HCT116 (cell line): ENCODE measurements around the gene GOLGA6L2. TPM values are rescaled to one million over a fixed set of nuclear protein-coding genes. Genes with fewer than 3 reads are reported as not detected.
"Not testable (repeated sequence)": the region's sequence is repeated elsewhere in the genome, so short reads cannot be mapped to it uniquely, and the experiment has no call there.

Experiments
- ATAC-seq: fragments of 200-7000 bp; cut with Tn5 transposase; 2 replicates; pipeline ENCODE4 v1.9.1; 2020; ENCODE audit warnings: mild to moderate bottlenecking, moderate library complexity
- BruUV-seq: library from RNA; stranded (reverse); fragments of 400-500 nt; replicated peaks from 2 replicates; lab custom pipeline; 2021; lab: Mats Ljungman, UMichigan
- CTCF ChIA-PET: fragments of 300-600 bp; sonication (Branson Sonifier 250); formaldehyde crosslinking; loops from one replicate; lab custom pipeline; 2021; ENCODE audit warnings: antibody characterized with exemption; lab: Charles Lee
- POLR2A ChIA-PET: fragments of 300-600, 350-600 bp; sonication (Branson Sonifier 250); formaldehyde crosslinking; loops from one replicate; lab custom pipeline; 2021; ENCODE audit warnings: antibody characterized with exemption; lab: Charles Lee
- RAD21 ChIA-PET, 2 experiments: fragments of 300-600 bp; sonication (Branson Sonifier 250); formaldehyde crosslinking; loops; one replicate each; lab custom pipeline; 2023; ENCODE audit warnings: low total read pairs in 2 of 2; ENCODE audit not compliant: uncharacterized antibody in 2 of 2, unreplicated experiment in 2 of 2, low non-redundant PET in 1 of 2; lab: Charles Lee
- DNase-seq: peaks from one replicate; pipeline ENCODE4 v3.0.0-alpha.2; 2010; ENCODE audit warnings: low read depth, low spot score
- H2AFZ ChIP-seq: fragments of 200-600 bp; shearing (Covaris generic), sonication (generic); 2 replicates; pipeline ENCODE4 v1.6.1; 2017; ENCODE audit warnings: low read depth, mixed run types, mixed read lengths, antibody characterized with exemption, low read length; ENCODE audit not compliant: poor library complexity, severe bottlenecking
- H3K27ac ChIP-seq: 2 replicates; pipeline ENCODE4 v1.5.1; 2012; ENCODE audit warnings: low read depth, low read length
- H3K27me3 ChIP-seq: fragments of 200-600 bp; sonication (generic); 2 replicates; pipeline ENCODE4 v1.6.1; 2016; ENCODE audit warnings: mixed run types, low read length, mixed read lengths; ENCODE audit not compliant: insufficient read depth
- H3K36me3 ChIP-seq, 2 experiments: fragments of 200-500 bp in 1 of 2; fragments of 200-600 bp in 1 of 2; sonication (Bioruptor generic) in 1 of 2; sonication (generic) in 1 of 2; 2 replicates each; pipeline versions ENCODE4 v1.5.1 to v1.6.1; 2014 to 2016; ENCODE audit warnings: low read length in 2 of 2, inconsistent platforms in 1 of 2, mixed read lengths in 1 of 2, mixed run types in 1 of 2; ENCODE audit not compliant: insufficient read depth in 2 of 2, control insufficient read depth in 1 of 2
- H3K4me1 ChIP-seq, 2 experiments: fragments of 200-600 bp in 1 of 2; sonication (generic) in 1 of 2; 2 replicates each; pipeline versions ENCODE4 v1.5.1 to v1.6.1; 2012 to 2017; ENCODE audit warnings: low read length in 2 of 2, inconsistent platforms in 1 of 2, mild to moderate bottlenecking in 1 of 2, mixed read lengths in 1 of 2, mixed run types in 1 of 2, moderate library complexity in 1 of 2; ENCODE audit not compliant: insufficient read depth in 2 of 2, control insufficient read depth in 1 of 2
- H3K4me2 ChIP-seq: fragments of 200-600 bp; sonication (generic); 2 replicates; pipeline ENCODE4 v1.6.1; 2017; ENCODE audit warnings: mixed run types, low read length, mixed read lengths
- H3K4me3 ChIP-seq, 2 experiments: fragments of 200-600 bp in 1 of 2; sonication (generic) in 1 of 2; replicated peaks in 1 of 2; 2 replicates each; pipeline ENCODE4 v1.5.1; 2011 to 2016; ENCODE audit warnings: low read length in 2 of 2, control low read depth in 1 of 2, low read depth in 1 of 2, mild to moderate bottlenecking in 1 of 2, mixed read lengths in 1 of 2, mixed run types in 1 of 2
- H3K79me2 ChIP-seq: fragments of 200-600 bp; sonication (generic); 2 replicates; pipeline ENCODE4 v1.6.1; 2017; ENCODE audit warnings: mild to moderate bottlenecking, mixed run types, low read length, moderate library complexity, mixed read lengths; ENCODE audit not compliant: insufficient read depth
- H3K9ac ChIP-seq: fragments of 200-600 bp; sonication (generic); 2 replicates; pipeline ENCODE4 v1.6.1; 2016; ENCODE audit warnings: low read length, mixed read lengths
- H3K9me2 ChIP-seq: fragments of 200-600 bp; sonication (generic), shearing (Covaris generic); 2 replicates; pipeline ENCODE4 v1.6.1; 2017; ENCODE audit warnings: mixed run types, mild to moderate bottlenecking, moderate library complexity; ENCODE audit not compliant: insufficient read depth
- H3K9me3 ChIP-seq, 2 experiments: fragments of 200-500 bp in 1 of 2; fragments of 200-600 bp in 1 of 2; sonication (Bioruptor generic) in 1 of 2; sonication (generic) in 1 of 2; 2 replicates each; pipeline ENCODE4 v1.6.1; 2014 to 2017; ENCODE audit warnings: low read length in 2 of 2, mixed read lengths in 2 of 2, inconsistent platforms in 1 of 2, low read depth in 1 of 2, mild to moderate bottlenecking in 1 of 2, mixed run types in 1 of 2, moderate library complexity in 1 of 2; ENCODE audit not compliant: control insufficient read depth in 1 of 2, insufficient read depth in 1 of 2
- H4K20me1 ChIP-seq: fragments of 200-600 bp; sonication (generic), shearing (Covaris generic); 2 replicates; pipeline ENCODE4 v1.6.1; 2017; ENCODE audit warnings: mixed run types, mild to moderate bottlenecking, moderate library complexity; ENCODE audit not compliant: insufficient read depth
- CBX3 ChIP-seq: IDR thresholded peaks from 2 replicates; pipeline ENCODE4 v1.6.1; 2012; ENCODE audit warnings: low read depth
- EGR1 ChIP-seq: IDR thresholded peaks from 2 replicates; pipeline ENCODE4 v1.6.1; 2012; ENCODE audit warnings: low read depth
- POLR2A ChIP-seq: IDR thresholded peaks from 2 replicates; pipeline ENCODE4 v1.7.0; 2011; ENCODE audit warnings: borderline replicate concordance; ENCODE audit not compliant: insufficient read depth, insufficient read length; ENCODE audit errors: extremely low read depth
- POLR2AphosphoS5 ChIP-seq: IDR thresholded peaks from 2 replicates; pipeline ENCODE4 v1.6.1; 2011; ENCODE audit warnings: mild to moderate bottlenecking, low read depth, low read length, moderate library complexity
- SIN3A ChIP-seq: IDR thresholded peaks from 2 replicates; pipeline ENCODE4 v1.6.1; 2012; ENCODE audit warnings: low read depth
- SRF ChIP-seq: IDR thresholded peaks from 2 replicates; pipeline ENCODE4 v1.6.1; 2012; ENCODE audit warnings: low read depth
- TCF7L2 ChIP-seq: IDR thresholded peaks from 2 replicates; pipeline ENCODE4 v1.7.0; 2011; ENCODE audit warnings: borderline replicate concordance, inconsistent platforms; ENCODE audit not compliant: insufficient read depth, insufficient read length; ENCODE audit errors: extremely low read depth
- YY1 ChIP-seq: IDR thresholded peaks from 2 replicates; pipeline ENCODE4 v1.6.1; 2011; ENCODE audit warnings: low read length, low read depth, moderate library complexity, mild to moderate bottlenecking; ENCODE audit not compliant: insufficient replicate concordance; ENCODE audit errors: extremely low read depth
- ZFX ChIP-seq: fragments of 450-650 bp; IDR thresholded peaks from 2 replicates; pipeline ENCODE4 v1.6.1; 2017
- intact Hi-C: fragments of 100-400 bp; cut with micrococcal nuclease; formaldehyde crosslinking; loops from 2 replicates; pipeline ENCODE4 v1.10.0; 2022
- total RNA-seq: library from RNA; stranded (reverse); gene quantifications from one replicate; pipeline ENCODE4 v1.2.1, GENCODE V29; 2021; ENCODE audit not compliant: unreplicated experiment
- TF ChIP-seq, protein P1 (sequence below): IDR thresholded peaks from 2 replicates; pipeline ENCODE4 v1.6.1; 2012; ENCODE audit warnings: low read depth
- TF ChIP-seq, protein P2 (sequence below): IDR thresholded peaks from 2 replicates; pipeline ENCODE4 v1.6.1; 2012
- TF ChIP-seq, protein P3 (sequence below): IDR thresholded peaks from 2 replicates; pipeline ENCODE4 v1.6.1; 2012

Gene GOLGA6L2
- total RNA-seq, 1 experiment from 2014 or later, result not detected

DNA sequence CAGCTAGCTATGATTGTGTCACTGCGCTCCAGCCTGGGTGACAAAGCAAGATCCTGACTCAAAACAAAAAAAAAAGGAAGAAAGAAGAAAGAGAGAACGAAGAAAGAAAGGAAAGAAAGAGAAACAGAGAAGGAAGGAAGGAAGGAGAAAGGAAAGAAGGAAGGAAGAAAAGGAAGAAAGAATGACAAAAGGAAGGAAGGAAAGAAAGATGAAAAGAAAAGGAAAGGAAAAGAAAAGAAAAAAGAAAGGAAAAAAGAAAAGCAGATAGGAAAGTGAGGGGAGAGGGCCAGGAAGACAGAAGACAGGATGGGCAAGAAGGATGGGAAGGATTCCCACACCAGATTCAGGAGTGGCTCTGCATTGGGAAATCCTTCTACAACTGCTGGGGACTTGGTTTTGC is 44.9 kb downstream of the GOLGA6L2 start (continued):
- TF ChIP-seq CBX3 (no peak), SRF (no peak), SIN3A (no peak)
- TF ChIP-seq, protein P1, sequence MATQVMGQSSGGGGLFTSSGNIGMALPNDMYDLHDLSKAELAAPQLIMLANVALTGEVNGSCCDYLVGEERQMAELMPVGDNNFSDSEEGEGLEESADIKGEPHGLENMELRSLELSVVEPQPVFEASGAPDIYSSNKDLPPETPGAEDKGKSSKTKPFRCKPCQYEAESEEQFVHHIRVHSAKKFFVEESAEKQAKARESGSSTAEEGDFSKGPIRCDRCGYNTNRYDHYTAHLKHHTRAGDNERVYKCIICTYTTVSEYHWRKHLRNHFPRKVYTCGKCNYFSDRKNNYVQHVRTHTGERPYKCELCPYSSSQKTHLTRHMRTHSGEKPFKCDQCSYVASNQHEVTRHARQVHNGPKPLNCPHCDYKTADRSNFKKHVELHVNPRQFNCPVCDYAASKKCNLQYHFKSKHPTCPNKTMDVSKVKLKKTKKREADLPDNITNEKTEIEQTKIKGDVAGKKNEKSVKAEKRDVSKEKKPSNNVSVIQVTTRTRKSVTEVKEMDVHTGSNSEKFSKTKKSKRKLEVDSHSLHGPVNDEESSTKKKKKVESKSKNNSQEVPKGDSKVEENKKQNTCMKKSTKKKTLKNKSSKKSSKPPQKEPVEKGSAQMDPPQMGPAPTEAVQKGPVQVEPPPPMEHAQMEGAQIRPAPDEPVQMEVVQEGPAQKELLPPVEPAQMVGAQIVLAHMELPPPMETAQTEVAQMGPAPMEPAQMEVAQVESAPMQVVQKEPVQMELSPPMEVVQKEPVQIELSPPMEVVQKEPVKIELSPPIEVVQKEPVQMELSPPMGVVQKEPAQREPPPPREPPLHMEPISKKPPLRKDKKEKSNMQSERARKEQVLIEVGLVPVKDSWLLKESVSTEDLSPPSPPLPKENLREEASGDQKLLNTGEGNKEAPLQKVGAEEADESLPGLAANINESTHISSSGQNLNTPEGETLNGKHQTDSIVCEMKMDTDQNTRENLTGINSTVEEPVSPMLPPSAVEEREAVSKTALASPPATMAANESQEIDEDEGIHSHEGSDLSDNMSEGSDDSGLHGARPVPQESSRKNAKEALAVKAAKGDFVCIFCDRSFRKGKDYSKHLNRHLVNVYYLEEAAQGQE, result no peak

DNA sequence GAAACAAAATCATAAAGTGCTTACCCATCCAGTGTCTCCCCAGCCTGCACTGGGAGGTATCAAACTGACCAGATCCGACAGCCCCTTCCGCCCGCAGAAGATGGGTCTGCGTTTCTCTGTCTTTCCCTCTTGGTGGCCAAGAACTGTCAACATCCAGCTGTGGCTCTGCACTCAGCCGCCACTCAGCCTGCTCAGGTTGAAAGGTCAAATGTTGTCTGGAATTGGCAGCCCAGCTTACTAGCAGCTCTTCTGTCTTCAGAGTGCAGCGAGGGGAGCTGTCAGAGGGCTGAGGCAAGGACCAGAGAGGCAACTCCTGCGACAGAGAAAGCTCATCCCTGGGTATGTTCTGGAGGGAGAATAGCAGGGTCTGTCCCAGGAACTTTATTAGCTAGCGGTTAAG is 45.4 kb downstream of the GOLGA6L2 start:
- RAD21 ChIA-PET, result no interaction called here
- 0 out of 2 replicates have a peak, but pooled peaks cover 4% of the 10 kb centered on the region for H3K27me3 ChIP-seq
- H4K20me1 ChIP-seq, result no peaks in the 10 kb centered on the region
- H3K9ac ChIP-seq, result no peak overlapping the region
- POLR2A ChIA-PET, result no interaction called here
- H3K9me3 ChIP-seq, result 0 out of 4 replicates have a peak, but pooled peaks cover 0 to 4% of the 10 kb centered on the region in 2 experiments
- H3K79me2 ChIP-seq, result no peaks in the 10 kb centered on the region
- ATAC-seq (no peak), DNase-seq (no peak)
- H2AFZ ChIP-seq, result no peak overlapping the region
- CTCF ChIA-PET, result no interaction called here
- no peaks in the 10 kb centered on the region for H3K4me1 ChIP-seq
- TF ChIP-seq CBX3 (no peak), TCF7L2 (no peak), POLR2AphosphoS5 (no peak), EGR1 (no peak), ZFX (no peak), YY1 (no peak), POLR2A (no peak), SIN3A (no peak)
- TF ChIP-seq, protein P1, result no peak
- TF ChIP-seq, protein P2, sequence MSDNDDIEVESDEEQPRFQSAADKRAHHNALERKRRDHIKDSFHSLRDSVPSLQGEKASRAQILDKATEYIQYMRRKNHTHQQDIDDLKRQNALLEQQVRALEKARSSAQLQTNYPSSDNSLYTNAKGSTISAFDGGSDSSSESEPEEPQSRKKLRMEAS, result no peak
- TF ChIP-seq, protein P3, sequence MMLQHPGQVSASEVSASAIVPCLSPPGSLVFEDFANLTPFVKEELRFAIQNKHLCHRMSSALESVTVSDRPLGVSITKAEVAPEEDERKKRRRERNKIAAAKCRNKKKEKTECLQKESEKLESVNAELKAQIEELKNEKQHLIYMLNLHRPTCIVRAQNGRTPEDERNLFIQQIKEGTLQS, result no peak
- intact Hi-C loops, result no loop called here
- no TSS peak for BruUV-seq
- H3K27ac ChIP-seq, result no peak overlapping the region
- no peak overlapping the region for H3K4me2 ChIP-seq
- no peak overlapping the region for H3K4me3 ChIP-seq
- no peaks in the 10 kb centered on the region for H3K36me3 ChIP-seq
- H3K9me2 ChIP-seq, result no peaks in the 10 kb centered on the region

DNA sequence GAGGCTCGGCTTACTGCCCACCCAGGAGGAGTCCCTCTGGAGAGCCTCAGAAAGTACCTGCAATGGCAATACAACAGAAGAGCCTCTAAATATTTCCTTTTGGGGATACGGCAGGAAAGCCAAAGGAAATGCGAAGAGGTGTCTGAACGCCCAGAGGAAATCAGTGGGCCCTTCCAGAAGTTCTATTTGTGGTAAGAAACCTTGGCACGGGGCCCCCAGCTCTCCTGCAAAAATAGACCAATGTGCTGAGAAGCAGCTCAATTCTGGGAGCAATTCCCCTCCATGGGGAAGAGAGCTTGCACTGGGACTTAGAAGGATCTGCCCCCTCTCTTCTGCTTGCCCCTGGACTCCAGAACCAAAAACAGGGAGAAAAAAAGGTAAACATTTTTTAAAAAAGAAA is 47.8 kb downstream of the GOLGA6L2 start:
- H3K9me3 ChIP-seq, ATAC-seq, H3K27ac ChIP-seq, H3K36me3 ChIP-seq, BruUV-seq, H4K20me1 ChIP-seq, intact Hi-C loops, RAD21 ChIA-PET, H2AFZ ChIP-seq, H3K4me1 ChIP-seq, H3K79me2 ChIP-seq, H3K9ac ChIP-seq, CTCF ChIA-PET, DNase-seq, H3K9me2 ChIP-seq, POLR2A ChIA-PET, H3K27me3 ChIP-seq, H3K4me2 ChIP-seq, H3K4me3 ChIP-seq: not testable (repeated sequence)
